HG03196 (cell line): ENCODE data around the gene CALD1.

Experiments used
- ATAC-seq: cut with Tn5 transposase; IDR thresholded peaks from one replicate; pipeline ENCODE4 v1.9.1; 2021; ENCODE audit not compliant: unreplicated experiment

CALD1 gene

DNA sequence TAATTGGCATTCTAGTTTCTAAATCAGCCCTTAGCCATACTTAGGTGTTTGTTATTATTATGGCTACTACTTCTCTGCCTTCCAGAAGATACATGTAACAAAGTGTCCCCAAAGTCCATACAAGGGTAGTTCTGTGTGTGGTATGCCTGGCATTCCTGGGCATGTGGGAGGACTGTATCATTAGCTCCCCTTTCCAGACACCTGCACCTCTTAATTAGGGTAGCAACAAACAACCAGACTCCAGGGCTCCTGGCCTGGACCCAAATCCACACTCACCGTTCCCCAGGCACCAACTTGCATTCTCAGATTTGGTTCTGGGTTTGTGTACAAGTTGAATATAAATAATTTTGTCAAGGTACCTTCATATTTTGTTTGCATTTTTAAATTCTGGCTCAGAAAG is 15.5 kb upstream of the CALD1 start:
- no peak for ATAC-seq

GRCh38 chr7:134764365-134764764 is 15.1 kb upstream of the CALD1 start:
- no peak for ATAC-seq

- ATAC-seq, result no peak
These were observed 12.5 kb upstream of the CALD1 start for GRCh38 chr7:134766779-134767519.

GRCh38 chr7:134767520-134768168 is 11.8 kb upstream of the CALD1 start:
- ATAC-seq, result no peak

- ATAC-seq, result no peak
These were observed 11.2 kb upstream of the CALD1 start for GRCh38 chr7:134768243-134768642.

GRCh38 chr7:134770676-134771075 is 8.8 kb upstream of the CALD1 start:
- no peak for ATAC-seq

DNA sequence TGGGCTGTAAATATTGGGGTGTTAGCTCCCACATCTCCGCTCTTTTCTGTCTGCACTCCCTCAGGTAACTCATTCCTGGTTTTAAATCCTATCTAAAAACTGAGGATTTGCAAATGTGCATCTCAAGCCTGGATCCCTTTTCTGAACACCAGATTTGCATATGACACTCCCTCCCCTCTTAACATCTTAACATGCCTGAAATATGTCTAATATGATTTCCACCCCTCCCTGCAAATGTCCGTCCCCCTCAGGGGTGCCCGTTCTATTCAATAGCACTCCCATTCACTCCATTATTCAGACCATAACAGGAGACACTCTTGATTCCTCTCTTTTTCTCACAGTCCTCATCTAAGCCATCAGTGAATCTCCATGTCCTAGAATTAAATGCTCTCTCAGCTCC is 8.3 kb upstream of the CALD1 start:
- no peak for ATAC-seq

DNA sequence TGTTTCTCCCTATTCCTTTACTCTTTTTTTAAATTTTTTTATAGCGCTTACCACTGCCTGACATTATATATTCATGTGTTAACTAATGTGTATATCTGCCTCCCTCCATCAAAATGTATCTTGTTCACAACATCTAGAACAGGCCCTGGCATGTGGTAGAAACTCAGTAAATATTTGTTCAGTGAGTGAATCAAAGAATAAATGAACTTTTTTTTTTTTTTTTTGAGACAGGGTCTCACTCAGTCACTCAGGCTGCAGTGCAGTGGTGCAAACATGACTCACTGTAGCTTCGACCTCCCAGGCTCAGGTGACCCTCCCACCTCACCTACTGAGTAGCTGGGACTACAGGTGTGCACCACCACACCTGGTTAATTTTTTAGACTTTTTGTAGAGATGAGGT is 7.5 kb upstream of the CALD1 start:
- no peak for ATAC-seq

GRCh38 chr7:134772401-134772800 is 7.0 kb upstream of the CALD1 start:
- no peak for ATAC-seq

DNA sequence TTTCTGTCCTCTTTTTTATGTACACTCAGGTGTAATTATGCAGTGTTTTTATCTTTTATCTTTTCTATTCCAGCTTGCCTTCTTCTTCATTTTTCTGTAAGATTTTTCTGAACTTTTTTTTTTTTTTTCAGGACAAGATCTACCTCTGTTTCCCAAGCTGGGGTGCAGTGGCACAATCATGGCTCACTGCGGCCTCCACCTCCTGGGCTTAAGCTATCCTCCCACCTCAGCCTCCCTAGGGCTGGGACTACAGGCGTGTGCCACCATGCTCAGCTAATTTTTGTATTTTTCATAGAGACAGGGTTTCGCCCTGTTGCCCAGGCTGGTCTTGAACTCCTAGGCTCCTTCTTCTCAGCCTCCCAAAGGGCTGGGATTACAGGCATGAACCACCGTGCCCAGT is 6.3 kb upstream of the CALD1 start:
- no peak for ATAC-seq

DNA sequence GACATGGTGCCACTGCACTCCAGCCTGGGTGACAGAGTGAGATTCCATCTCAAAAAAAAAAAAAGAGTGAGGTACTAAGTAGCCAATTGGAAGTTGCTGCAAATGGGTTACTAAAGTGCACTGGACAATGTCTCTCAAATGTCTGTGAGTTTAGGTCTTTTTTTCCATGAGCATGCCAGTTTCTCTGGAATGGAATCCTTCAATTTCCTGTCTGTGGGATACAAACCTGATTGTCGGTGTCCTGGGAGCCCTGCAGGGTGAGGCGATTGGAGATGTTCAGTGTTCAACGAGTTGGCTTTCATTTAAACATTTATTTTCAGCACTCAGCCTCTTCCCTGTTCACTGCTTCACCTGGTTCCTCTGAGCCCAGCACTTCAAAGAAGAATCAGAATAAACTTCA is 5.3 kb upstream of the CALD1 start:
- no peak for ATAC-seq

DNA sequence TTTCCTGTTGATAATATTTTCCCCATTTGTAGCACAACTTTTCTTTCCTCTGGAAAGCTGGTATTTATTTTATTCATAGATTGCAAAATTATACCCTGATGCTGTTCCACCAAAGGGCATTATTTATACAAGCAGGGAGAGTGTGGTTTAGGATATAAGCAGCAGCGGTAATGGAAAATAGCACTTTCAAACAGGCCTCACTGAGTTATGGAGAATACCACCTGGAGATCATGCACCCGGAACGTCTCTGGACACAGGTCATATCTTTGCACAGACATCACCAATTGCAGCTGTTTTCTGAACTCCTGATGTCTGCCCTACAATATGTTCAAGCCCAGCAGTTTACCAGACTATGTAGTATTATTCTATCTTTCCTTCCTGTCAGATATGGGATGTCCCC is 2.0 kb upstream of the CALD1 start:
- ATAC-seq, result no peak

GRCh38 chr7:134777908-134778580 is 1.4 kb upstream of the CALD1 start:
- no peak for ATAC-seq

DNA sequence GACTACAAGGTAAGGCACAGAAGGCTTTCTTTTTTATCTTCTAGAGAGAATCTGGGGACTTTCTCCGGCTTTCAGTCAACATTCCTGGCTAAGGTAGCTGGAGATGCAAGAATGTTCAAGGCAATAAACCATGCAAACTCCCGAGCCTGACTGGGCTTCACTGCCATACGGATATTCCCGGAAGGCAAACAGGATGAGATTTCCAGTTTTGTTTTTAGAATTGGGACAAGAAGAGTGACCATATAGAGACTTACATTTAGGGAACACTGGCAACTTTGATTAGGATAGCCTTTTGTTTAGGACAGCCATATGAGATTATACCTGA is 269 bp downstream of the CALD1 start:
- ATAC-seq, result no peak

DNA sequence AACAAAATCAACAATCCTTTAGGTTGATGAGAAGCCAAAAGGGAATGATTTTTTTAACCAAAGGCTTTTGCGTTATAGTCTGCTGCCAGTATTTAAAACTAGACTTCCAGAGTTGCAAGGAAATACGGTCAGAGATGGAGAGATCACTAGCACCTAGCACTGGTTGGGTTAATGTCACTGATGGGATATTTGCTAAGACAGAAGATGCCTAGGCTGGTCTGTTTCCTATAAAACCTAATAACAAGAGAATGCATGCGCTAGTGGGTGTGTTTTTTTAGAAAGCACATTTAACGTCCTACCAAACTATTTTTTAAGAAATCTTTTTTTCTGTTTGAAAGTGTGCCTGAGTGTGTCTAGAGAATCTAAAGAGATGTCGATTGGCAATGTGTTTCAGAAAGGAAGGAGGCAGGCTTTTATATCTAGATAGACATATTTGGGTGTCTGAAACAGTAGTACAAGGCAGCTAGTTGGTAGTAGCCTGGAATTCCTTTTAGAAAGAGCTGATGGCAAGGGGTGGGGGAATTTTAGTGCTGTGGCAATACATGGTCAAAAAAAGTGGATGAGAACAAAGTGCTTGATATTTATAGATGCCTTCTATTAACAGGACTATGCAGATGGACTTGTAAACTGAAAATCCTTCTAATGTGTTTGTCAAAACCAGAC is 863 bp downstream of the CALD1 start:
- ATAC-seq, result no peak

DNA sequence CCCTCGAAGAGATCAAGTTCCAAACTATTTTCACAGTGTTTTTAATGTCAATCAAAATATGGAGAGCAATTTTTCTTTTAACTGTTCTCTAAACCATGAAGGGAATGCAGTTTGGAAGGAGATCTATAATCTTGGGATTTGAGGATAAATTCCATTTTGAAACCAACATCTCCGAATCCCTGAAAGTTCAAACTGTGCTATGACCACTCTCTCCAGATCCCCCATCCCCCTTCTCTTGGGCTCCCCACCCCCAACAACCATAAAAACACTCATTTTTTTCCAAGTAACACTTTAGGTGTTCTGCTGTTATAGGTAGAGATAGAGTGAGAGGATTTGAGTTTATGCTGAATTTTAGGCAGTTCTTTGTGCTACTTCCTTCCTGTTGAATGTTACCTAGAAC is 1.7 kb downstream of the CALD1 start:
- ATAC-seq, result no peak

- no peak for ATAC-seq
These were observed 2.7 kb downstream of the CALD1 start for GRCh38 chr7:134782121-134782623.

- ATAC-seq, result no peak
These were observed 4.0 kb downstream of the CALD1 start for GRCh38 chr7:134783294-134784069.

DNA sequence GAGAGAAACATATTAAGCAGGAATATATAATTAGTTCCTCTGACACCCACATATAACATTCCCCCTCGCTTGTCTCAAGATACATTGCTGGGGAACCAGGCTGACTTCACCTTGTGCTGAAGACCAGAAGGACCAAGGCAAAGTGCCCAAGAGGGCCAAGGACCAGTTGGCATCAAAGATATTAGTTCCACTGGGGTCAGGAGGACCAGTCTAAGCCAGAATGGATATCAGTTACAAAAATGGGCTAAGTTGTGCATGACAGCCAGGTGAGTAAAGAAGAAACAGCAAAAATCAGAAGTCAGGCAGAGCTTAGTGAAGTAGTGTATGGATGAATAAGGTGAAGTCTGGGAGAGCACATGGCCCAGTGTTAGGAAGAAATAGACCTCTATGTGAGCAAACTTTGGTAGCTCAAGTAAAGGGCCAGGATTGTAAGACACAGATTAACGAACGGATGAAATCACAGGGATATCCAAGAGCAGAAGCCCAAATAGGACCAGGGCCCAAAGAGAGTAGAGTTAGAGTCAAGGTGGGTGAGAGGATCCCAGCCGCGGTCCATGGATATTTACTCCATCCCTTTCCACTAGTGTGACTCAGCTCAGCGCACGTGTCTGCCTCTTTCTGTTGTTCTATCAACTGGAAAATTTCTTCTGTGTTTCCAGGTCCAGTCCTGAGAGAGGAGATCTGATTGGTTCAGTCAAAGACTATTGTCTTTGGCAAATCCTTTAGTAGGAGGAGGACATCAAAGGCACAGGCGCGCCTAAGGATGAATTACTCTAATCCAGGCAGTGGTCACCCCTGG is 5.0 kb downstream of the CALD1 start:
- ATAC-seq, result no peak

DNA sequence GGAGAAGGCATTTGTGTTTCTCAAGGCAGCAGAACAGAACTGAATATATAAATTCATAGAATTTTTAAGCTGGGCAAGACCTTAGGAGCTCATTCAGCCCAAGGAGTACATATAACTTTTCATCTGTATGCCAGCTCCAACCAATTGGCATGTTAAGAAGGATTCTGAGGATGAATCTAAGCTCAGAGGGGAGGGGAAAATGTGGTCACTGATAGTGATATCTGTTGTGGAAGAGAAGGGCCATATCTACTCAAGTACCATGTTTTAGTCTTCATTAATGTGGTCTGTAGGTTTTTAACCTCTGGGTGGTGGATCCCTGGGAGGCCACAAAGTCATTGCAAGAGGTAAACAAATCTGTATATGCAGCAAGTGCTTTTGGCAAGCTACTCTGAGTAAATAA is 6.4 kb downstream of the CALD1 start:
- ATAC-seq, result no peak
